ENCODE results near the gene ATF2.

The ATF2 gene

GRCh38 chr2:175055993-175056392 is 112.0 kb downstream of the ATF2 start:
- no peak for TF ChIP-seq CTCF (IDR thresholded peaks at IDR 0.05)

- no peak for TF ChIP-seq CTCF (IDR thresholded peaks at IDR 0.05)
These were observed 113.7 kb downstream of the ATF2 start for GRCh38 chr2:175054340-175054739.

- no peak for TF ChIP-seq CTCF (IDR thresholded peaks at IDR 0.05)
These were observed 118.3 kb downstream of the ATF2 start for GRCh38 chr2:175049661-175050060.

GRCh38 chr2:175048275-175048674 is 119.7 kb downstream of the ATF2 start:
- TF ChIP-seq CTCF (IDR thresholded peaks at IDR 0.05) = no peak

- no peak for TF ChIP-seq CTCF (IDR thresholded peaks at IDR 0.05)
These were observed 128.5 kb downstream of the ATF2 start for GRCh38 chr2:175039490-175039889.

- TF ChIP-seq CTCF (IDR thresholded peaks at IDR 0.05) = no peak
These were observed 129.0 kb downstream of the ATF2 start for GRCh38 chr2:175039031-175039430.

GRCh38 chr2:175037941-175038340 is 130.1 kb downstream of the ATF2 start:
- TF ChIP-seq CTCF (IDR thresholded peaks at IDR 0.05) = no peak

GRCh38 chr2:175036582-175037018 is 131.4 kb downstream of the ATF2 start:
- peak; percentile 47; the same call in 1 of the 2 replicates for TF ChIP-seq CTCF (IDR thresholded peaks at IDR 0.05)
